Endometrium (tissue), 2 donors: ENCODE results near the gene CABLES1.
"Not testable (repeated sequence)": the region's sequence is repeated elsewhere in the genome, so short reads cannot be mapped to it uniquely, and the experiment has no call there.

Source experiments
- FAIRE-seq: peaks from 2 replicates; lab custom pipeline; 2012; peaks lifted over from hg19 to GRCh38; lab: Jason Lieb, UNC
- donor health status: control.
- donor health status: control.

CABLES1 gene

GRCh38 chr18:23241833-23242496 lies 106.7 kb downstream of the CABLES1 start:
- not testable (repeated sequence) for FAIRE-seq

- FAIRE-seq = no peak
Measured at GRCh38 chr18:23243178-23243577, 107.9 kb downstream of the CABLES1 start.

GRCh38 chr18:23243816-23244215 lies 108.5 kb downstream of the CABLES1 start:
- no peak for FAIRE-seq

- FAIRE-seq = no peak
Measured at GRCh38 chr18:23244401-23244800, 109.1 kb downstream of the CABLES1 start.

- no peak for FAIRE-seq
Measured at GRCh38 chr18:23245461-23245860, 110.2 kb downstream of the CABLES1 start.

- FAIRE-seq = no peak
Measured at GRCh38 chr18:23247331-23247730, 112.0 kb downstream of the CABLES1 start.

GRCh38 chr18:23247896-23248295 lies 112.6 kb downstream of the CABLES1 start:
- FAIRE-seq = no peak

- no peak for FAIRE-seq
Measured at GRCh38 chr18:23248826-23249225, 113.5 kb downstream of the CABLES1 start.

- no peak for FAIRE-seq
Measured at GRCh38 chr18:23249348-23249747, 114.1 kb downstream of the CABLES1 start.

GRCh38 chr18:23250893-23251656 lies 115.8 kb downstream of the CABLES1 start:
- no peak for FAIRE-seq

GRCh38 chr18:23253630-23254029 lies 118.3 kb downstream of the CABLES1 start:
- no peak for FAIRE-seq

- no peak for FAIRE-seq
Measured at GRCh38 chr18:23257137-23257536, 121.9 kb downstream of the CABLES1 start.

- no peak for FAIRE-seq
Measured at GRCh38 chr18:23257686-23258565, 122.6 kb downstream of the CABLES1 start.

- no peak for FAIRE-seq
Measured at GRCh38 chr18:23258566-23259469, 123.5 kb downstream of the CABLES1 start.

GRCh38 chr18:23259701-23260681 lies 124.7 kb downstream of the CABLES1 start:
- FAIRE-seq = no peak

- FAIRE-seq = no peak
Measured at GRCh38 chr18:23260926-23261590, 125.8 kb downstream of the CABLES1 start.

- FAIRE-seq = no peak
Measured at GRCh38 chr18:23263551-23264235, 128.4 kb downstream of the CABLES1 start.

- FAIRE-seq = no peak
Measured at GRCh38 chr18:23265682-23266399, 130.6 kb downstream of the CABLES1 start.
